Heart left ventricle (tissue), 13 donors: ENCODE measurements around the gene CREG2.

Experiments
- POLR2A ChIP-seq, 2 donors: fragments of 450-650 bp; IDR thresholded peaks; one replicate each; pipeline ENCODE4 v1.6.1; 2017; ENCODE audit warnings: antibody characterized with exemption in 2 of 2, mild to moderate bottlenecking in 2 of 2, moderate library complexity in 2 of 2
- TF ChIP-seq, protein P1 (sequence below), 12 donors: fragments of 200-600 bp; sonication (generic) in 4 of 12; IDR thresholded peaks; one replicate each; pipeline versions ENCODE4 v1.5.0 to v1.8.0; 2018 to 2022; ENCODE audit warnings: antibody characterized with exemption in 12 of 12, mild to moderate bottlenecking in 5 of 12
- donor health status: ischemic (EF 13 %, LVEDD 7.1; RV severe dilation, severe dysfunction).
- donor health status: DM: no; HTN: yes; CAD: no.
- donor health status: DM: no; HTN: no; CAD: no.
- donor health status: ischemic (EF 25% LVEDD 6.9; RV normal size, moderate dysfunction).
- donor health status: ischemic (EF 25% LVEDD 5.7; RV mildly dilated, moderate dysfunction).
- donor health status: ischemic (EF 35%, LVEDD 5.7; RV mildly dilated, moderate dysfunction).
- donor health status: nonischemic (EF 11% LVEDD 7.7; RV severe dilation, severe dysfunction).
- donor health status: DM: yes; HTN: yes; CAD: no.
- donor health status: PGD.
- donor health status: ischemic (EF 29% LVEDD 5.4; RV normal size, mild dysfunction).
- donor health status: nonischemic (EF 23%, LVEDD 6.1; RV moderate dilation, normal function).

DNA sequence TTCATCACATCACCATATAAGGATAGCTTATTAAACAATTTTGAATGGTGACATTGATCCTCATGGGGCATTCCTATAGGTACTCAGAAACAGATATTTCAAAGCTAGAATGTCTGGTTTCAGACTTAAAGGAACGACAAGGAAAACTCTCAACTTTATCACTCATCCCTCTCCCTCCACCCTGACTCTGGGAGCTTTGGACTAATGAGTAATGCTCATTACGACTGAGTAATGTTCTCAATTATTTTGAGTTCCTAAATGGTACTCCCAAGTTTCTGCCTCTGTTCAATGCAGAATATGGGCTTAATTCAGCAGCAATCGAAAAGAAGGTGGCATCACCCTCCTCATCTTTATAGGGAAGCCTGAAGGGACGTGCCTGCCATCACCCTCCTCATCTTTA lies 44.2 kb upstream of the CREG2 start:
- TF ChIP-seq, protein P1, sequence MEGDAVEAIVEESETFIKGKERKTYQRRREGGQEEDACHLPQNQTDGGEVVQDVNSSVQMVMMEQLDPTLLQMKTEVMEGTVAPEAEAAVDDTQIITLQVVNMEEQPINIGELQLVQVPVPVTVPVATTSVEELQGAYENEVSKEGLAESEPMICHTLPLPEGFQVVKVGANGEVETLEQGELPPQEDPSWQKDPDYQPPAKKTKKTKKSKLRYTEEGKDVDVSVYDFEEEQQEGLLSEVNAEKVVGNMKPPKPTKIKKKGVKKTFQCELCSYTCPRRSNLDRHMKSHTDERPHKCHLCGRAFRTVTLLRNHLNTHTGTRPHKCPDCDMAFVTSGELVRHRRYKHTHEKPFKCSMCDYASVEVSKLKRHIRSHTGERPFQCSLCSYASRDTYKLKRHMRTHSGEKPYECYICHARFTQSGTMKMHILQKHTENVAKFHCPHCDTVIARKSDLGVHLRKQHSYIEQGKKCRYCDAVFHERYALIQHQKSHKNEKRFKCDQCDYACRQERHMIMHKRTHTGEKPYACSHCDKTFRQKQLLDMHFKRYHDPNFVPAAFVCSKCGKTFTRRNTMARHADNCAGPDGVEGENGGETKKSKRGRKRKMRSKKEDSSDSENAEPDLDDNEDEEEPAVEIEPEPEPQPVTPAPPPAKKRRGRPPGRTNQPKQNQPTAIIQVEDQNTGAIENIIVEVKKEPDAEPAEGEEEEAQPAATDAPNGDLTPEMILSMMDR (IDR thresholded peaks at IDR 0.05), result no peak
- TF ChIP-seq POLR2A (IDR thresholded peaks at IDR 0.05), result no peak
